Fibroblast of mammary gland (primary cell): ENCODE measurements around the gene IL17RD.

Source experiments
- DNase-seq: peaks from one replicate; pipeline ENCODE4 v3.0.0-alpha.2; 2010; ENCODE audit warnings: low read depth
- H3K4me3 ChIP-seq: 2 replicates; pipeline ENCODE4 v1.5.1; 2011; ENCODE audit warnings: low read depth, mild to moderate bottlenecking, low read length, moderate library complexity; ENCODE audit not compliant: control insufficient read depth
- TF ChIP-seq, protein P1 (sequence below): conservative IDR thresholded peaks from 2 replicates; pipeline ENCODE4 v1.5.1; 2011; ENCODE audit warnings: low read depth, low read length, inconsistent platforms; ENCODE audit not compliant: control insufficient read depth, insufficient read depth

Gene IL17RD

DNA sequence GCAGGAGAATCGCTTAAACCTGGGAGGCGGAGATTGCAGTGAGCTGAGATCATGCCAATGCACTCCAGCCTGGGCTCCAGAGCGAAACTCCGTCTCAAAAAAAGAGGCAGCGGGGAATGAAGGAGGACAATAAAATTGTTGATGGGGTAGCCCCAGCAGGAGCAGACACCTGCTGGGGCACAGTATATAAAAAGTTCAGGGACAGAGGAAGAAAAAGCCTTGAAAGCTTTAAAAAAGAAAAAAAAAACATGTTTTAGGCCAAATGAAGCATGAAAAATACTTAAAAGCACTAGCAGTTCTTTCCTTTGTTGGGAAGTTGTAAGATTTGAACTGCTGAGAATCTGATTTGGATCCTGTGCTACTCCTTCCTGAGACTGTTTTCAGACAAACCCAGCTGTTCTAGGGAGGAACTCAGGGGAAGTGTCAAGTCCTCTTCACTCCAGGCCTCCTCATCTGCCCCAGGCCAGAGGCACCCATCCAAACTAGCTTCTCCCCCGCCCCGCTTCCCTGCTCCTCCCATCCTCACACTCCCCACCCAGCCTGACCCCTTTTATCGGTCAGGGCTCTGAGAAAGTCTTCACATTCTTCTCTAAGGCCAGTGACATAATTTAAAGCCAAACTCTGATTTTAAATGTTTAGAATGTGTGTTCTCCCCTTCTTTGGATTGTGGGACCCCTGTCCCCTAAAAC is 4.9 kb downstream of the IL17RD start:
- no peak overlapping the region for H3K4me3 ChIP-seq
- TF ChIP-seq, protein P1, sequence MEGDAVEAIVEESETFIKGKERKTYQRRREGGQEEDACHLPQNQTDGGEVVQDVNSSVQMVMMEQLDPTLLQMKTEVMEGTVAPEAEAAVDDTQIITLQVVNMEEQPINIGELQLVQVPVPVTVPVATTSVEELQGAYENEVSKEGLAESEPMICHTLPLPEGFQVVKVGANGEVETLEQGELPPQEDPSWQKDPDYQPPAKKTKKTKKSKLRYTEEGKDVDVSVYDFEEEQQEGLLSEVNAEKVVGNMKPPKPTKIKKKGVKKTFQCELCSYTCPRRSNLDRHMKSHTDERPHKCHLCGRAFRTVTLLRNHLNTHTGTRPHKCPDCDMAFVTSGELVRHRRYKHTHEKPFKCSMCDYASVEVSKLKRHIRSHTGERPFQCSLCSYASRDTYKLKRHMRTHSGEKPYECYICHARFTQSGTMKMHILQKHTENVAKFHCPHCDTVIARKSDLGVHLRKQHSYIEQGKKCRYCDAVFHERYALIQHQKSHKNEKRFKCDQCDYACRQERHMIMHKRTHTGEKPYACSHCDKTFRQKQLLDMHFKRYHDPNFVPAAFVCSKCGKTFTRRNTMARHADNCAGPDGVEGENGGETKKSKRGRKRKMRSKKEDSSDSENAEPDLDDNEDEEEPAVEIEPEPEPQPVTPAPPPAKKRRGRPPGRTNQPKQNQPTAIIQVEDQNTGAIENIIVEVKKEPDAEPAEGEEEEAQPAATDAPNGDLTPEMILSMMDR = no peak
- DNase-seq = no peak

GRCh38 chr3:57158813-57159738 is 6.1 kb downstream of the IL17RD start:
- no peak for DNase-seq
- TF ChIP-seq, protein P1 = no peak
- H3K4me3 ChIP-seq = no peak overlapping the region

DNA sequence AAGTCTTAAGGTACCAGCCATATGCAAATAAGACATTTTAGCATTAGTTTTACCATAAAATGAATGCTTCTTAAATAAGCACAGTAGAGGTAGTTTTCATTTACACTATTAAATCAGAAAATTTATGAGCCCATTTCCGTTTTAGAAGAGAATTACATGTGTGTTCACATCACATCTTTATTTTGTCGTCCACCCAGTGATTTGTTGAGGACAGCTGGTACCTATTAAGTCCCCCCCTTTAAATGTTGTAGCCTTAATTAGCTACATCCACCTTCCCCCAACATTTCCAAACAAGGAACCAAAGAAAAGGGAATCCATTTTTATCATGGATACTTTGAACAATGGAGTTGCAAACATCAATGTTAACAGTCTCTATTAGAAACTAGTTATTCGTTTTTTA is 6.8 kb downstream of the IL17RD start:
- DNase-seq = no peak
- no peak overlapping the region for H3K4me3 ChIP-seq
- TF ChIP-seq, protein P1 = no peak

GRCh38 chr3:57157545-57157944 is 7.6 kb downstream of the IL17RD start:
- no peak for DNase-seq
- H3K4me3 ChIP-seq = no peak overlapping the region
- TF ChIP-seq, protein P1 = no peak

- TF ChIP-seq, protein P1 = no peak
- no peak for DNase-seq
- no peak overlapping the region for H3K4me3 ChIP-seq
Observed at GRCh38 chr3:57155310-57155643, 9.9 kb downstream of the IL17RD start.

DNA sequence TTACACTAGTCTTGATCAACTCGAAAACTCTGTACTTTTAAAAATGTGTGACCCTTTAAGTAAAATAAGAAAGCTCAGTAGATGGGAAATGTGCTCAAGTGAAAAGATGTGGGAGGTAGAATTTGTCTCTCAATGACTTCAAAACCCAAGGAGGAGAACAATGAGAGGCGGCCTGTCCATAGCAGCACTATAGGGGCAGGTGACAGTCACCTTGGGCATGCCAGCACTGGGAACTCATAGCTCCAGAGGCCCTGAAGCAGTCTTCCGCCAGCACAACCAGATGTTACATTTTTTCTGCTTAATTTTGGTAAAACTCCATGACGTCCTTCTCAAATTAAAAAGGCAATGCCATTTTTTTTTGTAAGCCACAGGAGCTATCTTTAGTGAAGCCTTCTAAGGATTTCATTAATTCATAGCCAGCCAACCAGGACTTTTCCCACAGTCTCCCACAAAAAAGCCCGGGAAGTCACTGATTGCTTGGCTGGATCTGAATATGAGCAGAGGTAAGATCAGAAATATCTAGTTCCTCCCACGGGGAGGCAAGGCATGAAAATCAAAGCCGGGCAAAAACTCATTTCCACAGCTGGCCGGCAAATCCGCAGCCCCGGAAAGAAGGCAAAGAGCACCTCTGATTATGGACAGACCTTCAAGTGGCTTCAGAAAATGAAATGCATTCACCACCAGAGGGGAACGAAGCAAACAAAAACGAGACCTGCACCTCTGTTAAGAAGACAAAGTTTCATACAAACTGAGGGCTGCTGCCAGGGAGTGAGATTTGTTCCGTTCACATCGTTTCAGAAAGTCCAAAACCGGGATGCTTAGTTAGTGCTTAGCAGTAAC is 10.5 kb downstream of the IL17RD start:
- H3K4me3 ChIP-seq = no peak overlapping the region
- no peak for DNase-seq
- TF ChIP-seq, protein P1 = no peak
